HepG2 (cell line): ENCODE data around the gene MAFB. TPM values are rescaled to one million over a fixed set of nuclear protein-coding genes. Genes with fewer than 3 reads are reported as not detected.

ENCODE experiments used
- ARID4A ChIP-seq: sonication (generic); formaldehyde crosslinking; IDR thresholded peaks from 2 replicates; pipeline ENCODE4 v1.5.0; 2020; ENCODE audit warnings: mild to moderate bottlenecking, missing genetic modification reagents, borderline replicate concordance
- FOXK1 ChIP-seq: sonication (generic); formaldehyde crosslinking; IDR thresholded peaks from 2 replicates; pipeline ENCODE4 v1.4.0; 2020; ENCODE audit warnings: low read depth, missing genetic modification reagents, borderline replicate concordance
- GTF3A ChIP-seq: sonication (generic); formaldehyde crosslinking; conservative IDR thresholded peaks from 2 replicates; pipeline ENCODE4 v1.4.0; 2020; ENCODE audit warnings: mild to moderate bottlenecking, missing genetic modification reagents
- HNRNPK ChIP-seq: fragments of 200-400 bp; formaldehyde crosslinking; IDR thresholded peaks from 2 replicates; pipeline ENCODE4 v1.6.1; 2018; ENCODE audit warnings: low read length, low read depth, moderate library complexity, mild to moderate bottlenecking; ENCODE audit not compliant: poor library complexity, severe bottlenecking
- IKZF5 ChIP-seq: IDR thresholded peaks from 2 replicates; pipeline ENCODE4 v1.6.1; 2018; ENCODE audit warnings: missing genetic modification reagents, mild to moderate bottlenecking, missing compliant biosample characterization
- RARA ChIP-seq: IDR thresholded peaks from 2 replicates; pipeline ENCODE4 v1.6.1; 2016; ENCODE audit warnings: missing genetic modification reagents, missing compliant biosample characterization
- SMYD3 ChIP-seq: sonication (generic); formaldehyde crosslinking; IDR thresholded peaks from 2 replicates; pipeline ENCODE4 v1.8.1; 2023; ENCODE audit warnings: mild to moderate bottlenecking, missing genetic modification reagents
- TEAD2 ChIP-seq: sonication (generic); formaldehyde crosslinking; IDR thresholded peaks from 2 replicates; pipeline ENCODE4 v1.9.0; 2021; ENCODE audit warnings: missing genetic modification reagents
- ZNF282 ChIP-seq: fragments of 450-650 bp; IDR thresholded peaks from 2 replicates; pipeline ENCODE4 v1.6.1; 2018; ENCODE audit not compliant: partially characterized antibody
- ZNF331 ChIP-seq: sonication (generic); formaldehyde crosslinking; IDR thresholded peaks from 2 replicates; pipeline ENCODE4 v1.4.0; 2020; ENCODE audit warnings: missing genetic modification reagents
- ZNF460 ChIP-seq: sonication (generic); formaldehyde crosslinking; IDR thresholded peaks from 2 replicates; pipeline ENCODE4 v1.5.1; 2020; ENCODE audit warnings: missing genetic modification reagents, mild to moderate bottlenecking, borderline replicate concordance
- ZNF546 ChIP-seq: sonication (generic); formaldehyde crosslinking; conservative IDR thresholded peaks from 2 replicates; pipeline ENCODE4 v1.8.1; 2023; ENCODE audit warnings: mild to moderate bottlenecking, missing genetic modification reagents
- ZNF564 ChIP-seq: sonication (generic); formaldehyde crosslinking; IDR thresholded peaks from 2 replicates; pipeline ENCODE4 v1.8.1; 2023; ENCODE audit warnings: mild to moderate bottlenecking, missing genetic modification reagents
- ZNF609 ChIP-seq: sonication (generic); formaldehyde crosslinking; IDR thresholded peaks from 2 replicates; pipeline ENCODE4 v1.4.0; 2020; ENCODE audit warnings: mild to moderate bottlenecking, missing genetic modification reagents, borderline replicate concordance
- ZNF891 ChIP-seq: sonication (generic); formaldehyde crosslinking; IDR thresholded peaks from 2 replicates; pipeline ENCODE4 v1.5.0; 2020; ENCODE audit warnings: mild to moderate bottlenecking, missing genetic modification reagents
- ZSCAN25 ChIP-seq: sonication (generic); formaldehyde crosslinking; IDR thresholded peaks from 2 replicates; pipeline ENCODE4 v1.8.0; 2022; ENCODE audit warnings: mild to moderate bottlenecking, missing genetic modification reagents
- polyA plus RNA-seq, 8 experiments: library from polyadenylated mRNA; depleted of rRNA in 3 of 8; stranded (reverse) in 7 of 8; unstranded in 1 of 8; fragments of >200 nt; fragmentation: Illumina TruSeq in 4 of 8; extraction: Trizol in 4 of 8; gene quantifications; 2 replicates each; pipeline versions ENCODE4 v1.2.1 to v1.2.3, GENCODE V29; 2011 to 2016; ENCODE audit warnings: low read depth in 4 of 8, missing spikeins in 1 of 8, mixed read lengths in 1 of 8; ENCODE audit not compliant: insufficient read depth in 1 of 8
- total RNA-seq, 5 experiments: library from RNA; depleted of rRNA; stranded (reverse); fragments of >200 nt; fragmentation: Illumina TruSeq; extraction: Trizol; gene quantifications; 2 replicates each; pipeline ENCODE4 v1.2.3, GENCODE V29; 2016; ENCODE audit warnings: low read depth in 1 of 5
- TF ChIP-seq, protein P1 (sequence below): sonication (generic); formaldehyde crosslinking; IDR thresholded peaks from 2 replicates; pipeline ENCODE4 v1.4.0; 2020; ENCODE audit warnings: missing genetic modification reagents, borderline replicate concordance

MAFB gene
- total and polyA plus RNA-seq, 2 of the 13 experiments (the other 11 are each of a cell fraction or from before 2014, with no cell fraction given) = 0.08 to 0.11 TPM

GRCh38 chr20:40689943-40690835 is 1.2 kb upstream of the MAFB start (continued):
- no peak for TF ChIP-seq ZNF546 (CRISPR knock-in tag)
- no peak for TF ChIP-seq ZNF460 (CRISPR knock-in tag)
- TF ChIP-seq ZNF609 (CRISPR knock-in tag) = no peak
- TF ChIP-seq ARID4A (CRISPR knock-in tag) = no peak
- TF ChIP-seq ZNF282 = no peak
- peak; percentile 28; the same call in 1 of the 2 replicates for TF ChIP-seq FOXK1 (CRISPR knock-in tag)
- peak; percentile 59 for TF ChIP-seq ZNF331 (CRISPR knock-in tag)
- no peak for TF ChIP-seq SMYD3 (CRISPR knock-in tag)
- TF ChIP-seq HNRNPK = no peak
- TF ChIP-seq ZNF564 = peak; percentile 83; the same call in 1 of the 2 replicates
- TF ChIP-seq RARA (CRISPR knock-in tag) = no peak
- TF ChIP-seq ZSCAN25 (CRISPR knock-in tag) = no peak
- no peak for TF ChIP-seq TEAD2 (CRISPR knock-in tag)
- no peak for TF ChIP-seq GTF3A (CRISPR knock-in tag)
- TF ChIP-seq IKZF5 (CRISPR knock-in tag) = no peak
- TF ChIP-seq ZNF891 = 0 out of 2 replicates have a peak, but pooled peaks have one; percentile 62
- TF ChIP-seq, protein P1, sequence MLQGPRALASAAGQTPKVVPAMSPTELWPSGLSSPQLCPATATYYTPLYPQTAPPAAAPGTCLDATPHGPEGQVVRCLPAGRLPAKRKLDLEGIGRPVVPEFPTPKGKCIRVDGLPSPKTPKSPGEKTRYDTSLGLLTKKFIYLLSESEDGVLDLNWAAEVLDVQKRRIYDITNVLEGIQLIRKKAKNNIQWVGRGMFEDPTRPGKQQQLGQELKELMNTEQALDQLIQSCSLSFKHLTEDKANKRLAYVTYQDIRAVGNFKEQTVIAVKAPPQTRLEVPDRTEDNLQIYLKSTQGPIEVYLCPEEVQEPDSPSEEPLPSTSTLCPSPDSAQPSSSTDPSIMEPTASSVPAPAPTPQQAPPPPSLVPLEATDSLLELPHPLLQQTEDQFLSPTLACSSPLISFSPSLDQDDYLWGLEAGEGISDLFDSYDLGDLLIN (CRISPR knock-in tag) = no peak
